Thoracic aorta (tissue), 2 donors: ENCODE data around the gene CBFA2T3. TPM values are rescaled to one million over a fixed set of nuclear protein-coding genes. Genes with fewer than 3 reads are reported as not detected.
"Not testable (repeated sequence)": the region's sequence is repeated elsewhere in the genome, so short reads cannot be mapped to it uniquely, and the experiment has no call there.

Source experiments
- ATAC-seq: fragments of 150-250 bp; one replicate; pipeline ENCODE4 v1.8.0; 2017; ENCODE audit warnings: low read depth; ENCODE audit not compliant: insufficient number of reproducible peaks, low FRiP score
- DNase-seq: peaks from one replicate; pipeline ENCODE4 v3.0.0-alpha.2; 2020; ENCODE audit warnings: low spot score
- H3K27ac ChIP-seq, 2 donors: fragments of 200-600 bp; sonication (generic); 1 replicate in 1 of 2; 2 replicates in 1 of 2; pipeline ENCODE4 v1.5.1; 2016; ENCODE audit warnings: mild to moderate bottlenecking in 2 of 2, moderate library complexity in 2 of 2
- H3K27me3 ChIP-seq: fragments of 200-600 bp; sonication (generic); replicated peaks from 2 replicates; pipeline ENCODE4 v1.6.0; 2016; ENCODE audit warnings: mild to moderate bottlenecking; ENCODE audit not compliant: insufficient read depth
- H3K36me3 ChIP-seq: fragments of 200-600 bp; sonication (generic); one replicate; pipeline ENCODE4 v1.5.1; 2016
- H3K4me1 ChIP-seq, 2 donors: fragments of 200-600 bp; sonication (generic); 1 replicate in 1 of 2; 2 replicates in 1 of 2; pipeline versions ENCODE4 v1.5.1 to v1.6.0; 2016; ENCODE audit warnings: low read depth in 2 of 2, mild to moderate bottlenecking in 1 of 2; ENCODE audit not compliant: control insufficient read depth in 1 of 2
- H3K4me3 ChIP-seq: fragments of 200-600 bp; sonication (generic); 2 replicates; pipeline ENCODE4 v1.5.1; 2016; ENCODE audit warnings: mild to moderate bottlenecking
- H3K9me3 ChIP-seq: fragments of 200-600 bp; sonication (generic); 2 replicates; pipeline ENCODE4 v1.5.1; 2016
- CTCF ChIP-seq: fragments of 200-600 bp; sonication (generic); IDR thresholded peaks from one replicate; pipeline ENCODE4 v1.5.1; 2019; ENCODE audit warnings: antibody characterized with exemption
- total RNA-seq, 2 donors: library from RNA; depleted of rRNA; stranded (reverse); fragments of >200 nt; gene quantifications; one replicate each; pipeline versions ENCODE4 v1.1.0 to v1.2.3, GENCODE V29; 2016

Gene CBFA2T3
- total RNA-seq, 2 donors from 2014 or later, result 3.9 to 6.6 TPM

- Histone ChIP-seq H3K4me1 (no peaks in the 10 kb centered on the region), H3K27me3 (no peaks in the 10 kb centered on the region), H3K27ac (no peak overlapping the region), H3K9me3 (no peaks in the 10 kb centered on the region), H3K36me3 (no peaks in the 10 kb centered on the region), H3K4me3 (no peak overlapping the region)
- TF ChIP-seq CTCF, result no peak
- ATAC-seq, result no peak
- no peak for DNase-seq
These were observed 80.6 kb downstream of the CBFA2T3 start for GRCh38 chr16:88896238-88897070.

GRCh38 chr16:88895335-88895734, 81.7 kb downstream of the CBFA2T3 start:
- Histone ChIP-seq H3K4me3 (no peak overlapping the region), H3K27me3 (no peaks in the 10 kb centered on the region), H3K9me3 (no peaks in the 10 kb centered on the region), H3K27ac (no peak overlapping the region), H3K36me3 (no peaks in the 10 kb centered on the region), H3K4me1 (no peaks in the 10 kb centered on the region)
- TF ChIP-seq CTCF, result no peak
- DNase-seq, result no peak
- ATAC-seq, result no peak

- no peak for DNase-seq
- Histone ChIP-seq H3K4me1 (no peaks in the 10 kb centered on the region), H3K27ac (no peak overlapping the region), H3K27me3 (no peaks in the 10 kb centered on the region), H3K4me3 (no peak overlapping the region), H3K36me3 (no peaks in the 10 kb centered on the region), H3K9me3 (no peaks in the 10 kb centered on the region)
- no peak for ATAC-seq
- TF ChIP-seq CTCF, result no peak
These were observed 82.2 kb downstream of the CBFA2T3 start for GRCh38 chr16:88894681-88895300.

- not testable (repeated sequence) for H3K27me3 ChIP-seq, H3K4me1 ChIP-seq, H3K36me3 ChIP-seq, ATAC-seq, H3K4me3 ChIP-seq, H3K27ac ChIP-seq, H3K9me3 ChIP-seq, DNase-seq
These were observed 82.7 kb downstream of the CBFA2T3 start for GRCh38 chr16:88894266-88894665.

- H3K9me3 ChIP-seq, result no peaks in the 10 kb centered on the region
- no peaks in the 10 kb centered on the region for H3K27me3 ChIP-seq
- DNase-seq, result no peak
- no peak for TF ChIP-seq CTCF
- ATAC-seq, result no peak
- H3K27ac ChIP-seq, result no peak overlapping the region
- no peak overlapping the region for H3K4me3 ChIP-seq
- no peaks in the 10 kb centered on the region for H3K4me1 ChIP-seq
- no peaks in the 10 kb centered on the region for H3K36me3 ChIP-seq
These were observed 83.7 kb downstream of the CBFA2T3 start for GRCh38 chr16:88893127-88893968.
